ENCODE measurements around the gene SSBP3.

SSBP3 gene

GRCh38 chr1:54302951-54303843, 103.0 kb downstream of the SSBP3 start:
- no peak for DNase-seq (ENCODE audit: low read depth)
- no peak overlapping the region for H3K4me3 ChIP-seq (ENCODE audit: low read depth, low read length)
- TF ChIP-seq, protein P1, sequence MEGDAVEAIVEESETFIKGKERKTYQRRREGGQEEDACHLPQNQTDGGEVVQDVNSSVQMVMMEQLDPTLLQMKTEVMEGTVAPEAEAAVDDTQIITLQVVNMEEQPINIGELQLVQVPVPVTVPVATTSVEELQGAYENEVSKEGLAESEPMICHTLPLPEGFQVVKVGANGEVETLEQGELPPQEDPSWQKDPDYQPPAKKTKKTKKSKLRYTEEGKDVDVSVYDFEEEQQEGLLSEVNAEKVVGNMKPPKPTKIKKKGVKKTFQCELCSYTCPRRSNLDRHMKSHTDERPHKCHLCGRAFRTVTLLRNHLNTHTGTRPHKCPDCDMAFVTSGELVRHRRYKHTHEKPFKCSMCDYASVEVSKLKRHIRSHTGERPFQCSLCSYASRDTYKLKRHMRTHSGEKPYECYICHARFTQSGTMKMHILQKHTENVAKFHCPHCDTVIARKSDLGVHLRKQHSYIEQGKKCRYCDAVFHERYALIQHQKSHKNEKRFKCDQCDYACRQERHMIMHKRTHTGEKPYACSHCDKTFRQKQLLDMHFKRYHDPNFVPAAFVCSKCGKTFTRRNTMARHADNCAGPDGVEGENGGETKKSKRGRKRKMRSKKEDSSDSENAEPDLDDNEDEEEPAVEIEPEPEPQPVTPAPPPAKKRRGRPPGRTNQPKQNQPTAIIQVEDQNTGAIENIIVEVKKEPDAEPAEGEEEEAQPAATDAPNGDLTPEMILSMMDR (IDR thresholded peaks at IDR 0.05; ENCODE audit: control insufficient read depth, extremely low read depth, insufficient read depth), result no peak

- DNase-seq (ENCODE audit: low read depth), result no peak
- H3K4me3 ChIP-seq (ENCODE audit: low read depth, low read length), result no peak overlapping the region
- TF ChIP-seq, protein P1 (IDR thresholded peaks at IDR 0.05; ENCODE audit: control insufficient read depth, extremely low read depth, insufficient read depth), result no peak
These were observed 103.6 kb downstream of the SSBP3 start for GRCh38 chr1:54302549-54302948.

- TF ChIP-seq, protein P1 (IDR thresholded peaks at IDR 0.05; ENCODE audit: control insufficient read depth, extremely low read depth, insufficient read depth), result no peak
- no peak overlapping the region for H3K4me3 ChIP-seq (ENCODE audit: low read depth, low read length)
- no peak for DNase-seq (ENCODE audit: low read depth)
These were observed 104.7 kb downstream of the SSBP3 start for GRCh38 chr1:54301497-54301896.

- H3K4me3 ChIP-seq (ENCODE audit: low read depth, low read length), result no peak overlapping the region
- no peak for DNase-seq (ENCODE audit: low read depth)
- TF ChIP-seq, protein P1 (IDR thresholded peaks at IDR 0.05; ENCODE audit: control insufficient read depth, extremely low read depth, insufficient read depth), result no peak
These were observed 105.8 kb downstream of the SSBP3 start for GRCh38 chr1:54300401-54300800.

DNA sequence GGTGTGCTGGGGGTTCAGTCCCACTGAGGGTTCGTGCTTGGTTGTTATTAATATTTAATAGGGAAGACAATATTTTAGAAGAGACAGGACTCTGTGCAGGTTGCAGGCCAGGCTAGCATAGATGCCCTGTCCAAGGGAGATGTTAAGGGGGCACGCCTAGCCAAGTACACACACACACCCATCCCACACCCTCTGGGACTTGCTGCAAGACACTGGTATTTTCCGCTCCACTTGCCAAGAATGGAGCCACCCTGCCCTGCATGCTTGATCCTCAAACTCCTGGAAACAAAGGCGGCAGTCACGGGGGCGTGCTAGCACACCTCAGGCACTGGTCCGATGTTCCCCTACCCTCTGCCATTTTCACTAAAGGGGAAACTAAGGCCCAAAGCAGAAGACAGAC, 107.2 kb downstream of the SSBP3 start:
- no peak for DNase-seq (ENCODE audit: low read depth)
- H3K4me3 ChIP-seq (ENCODE audit: low read depth, low read length), result no peak overlapping the region
- TF ChIP-seq, protein P1 (IDR thresholded peaks at IDR 0.05; ENCODE audit: control insufficient read depth, extremely low read depth, insufficient read depth), result no peak

DNA sequence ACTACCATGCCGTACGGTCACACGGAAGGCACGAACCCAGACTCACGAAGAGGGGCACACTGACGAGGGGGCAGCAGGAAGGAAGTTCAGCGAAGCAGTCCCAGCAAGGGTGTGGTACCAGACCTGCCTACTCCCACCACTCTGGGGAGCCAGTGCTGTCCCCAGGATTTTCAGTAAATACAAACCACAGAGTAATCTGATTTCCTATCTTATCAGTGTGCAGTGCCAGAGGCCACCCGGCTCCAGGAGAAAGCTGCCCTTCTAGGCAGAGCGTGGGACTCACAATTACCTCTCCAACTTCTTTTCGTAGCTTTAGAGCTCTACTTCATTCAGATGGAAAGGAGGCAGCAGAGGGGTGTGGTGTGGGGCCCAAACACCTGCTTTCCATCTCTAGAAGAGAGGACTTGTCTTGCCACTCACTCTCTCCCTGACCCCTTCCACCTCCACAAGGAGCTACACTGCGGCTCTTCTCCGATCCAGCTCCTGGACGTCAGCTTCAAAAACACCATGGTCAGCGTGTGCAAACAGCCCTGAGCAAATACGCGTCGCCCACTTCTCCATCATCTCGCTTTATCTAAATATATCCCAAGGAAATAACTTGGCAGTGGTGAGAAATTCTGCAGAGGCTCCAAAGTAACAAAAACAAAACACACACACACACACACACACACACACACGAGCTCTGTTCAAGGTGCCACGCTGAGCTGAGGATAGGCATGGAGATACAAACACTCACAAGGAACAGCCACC, 107.7 kb downstream of the SSBP3 start:
- DNase-seq (ENCODE audit: low read depth), result no peak
- TF ChIP-seq, protein P1 (IDR thresholded peaks at IDR 0.05; ENCODE audit: control insufficient read depth, extremely low read depth, insufficient read depth), result no peak
- H3K4me3 ChIP-seq (ENCODE audit: low read depth, low read length), result peak overlapping the region; percentile 7; the same call in 1 of the 2 replicates
